ENCODE data around the gene ITGB8. TPM values are rescaled to one million over a fixed set of nuclear protein-coding genes. Genes with fewer than 3 reads are reported as not detected.

The ITGB8 gene
- total RNA-seq, 2 experiments from 2014 or later, result not detected

DNA sequence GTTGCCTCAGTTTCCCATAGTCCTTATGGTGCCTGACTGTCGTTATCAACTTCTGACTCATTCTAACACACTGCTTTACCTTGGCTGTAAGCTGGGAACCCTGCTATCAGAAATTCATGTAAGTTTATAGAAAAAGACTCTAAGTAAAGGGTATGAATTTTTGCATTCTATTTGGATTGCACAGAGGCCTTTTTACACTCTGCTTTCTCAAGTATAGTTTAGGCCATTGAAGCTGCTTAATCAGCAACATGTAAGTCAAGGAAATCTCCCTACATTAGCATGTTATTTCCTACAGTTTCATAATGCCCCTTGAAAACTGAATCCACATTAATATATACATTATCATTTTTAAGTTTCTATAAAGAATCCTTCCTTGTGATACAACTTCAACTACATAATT, 17.1 kb upstream of the ITGB8 start:
- POLR2A ChIA-PET, result interaction anchor here (0.9 kb wide), 1 partner anchor 605 kb away, joined by 3 read pairs; the partner anchor contains the start of gene POLR1F

DNA sequence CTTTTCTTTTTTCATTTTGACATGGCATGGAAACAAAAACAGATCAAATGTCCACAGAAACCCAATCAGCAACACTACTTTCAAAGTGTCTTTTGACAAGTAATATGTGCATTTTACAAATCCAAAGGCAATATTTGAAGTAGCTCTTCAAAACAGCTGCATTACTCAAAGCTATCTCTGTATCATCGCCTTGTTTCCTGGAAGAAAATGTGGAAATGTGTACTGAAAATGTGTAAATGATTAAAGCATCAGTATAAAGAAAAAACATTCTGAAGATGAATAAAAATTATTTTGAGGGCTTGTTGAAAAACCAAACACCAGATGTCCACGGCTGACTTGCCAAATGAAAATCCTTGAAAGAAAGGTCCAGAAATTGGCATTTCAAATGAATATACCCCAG, 16.5 kb upstream of the ITGB8 start:
- H3K9me3 Mint-ChIP-seq, result no peaks in the 10 kb centered on the region

More for the DNA sequence above, 17.1 kb upstream of the ITGB8 start:
- no peaks in the 10 kb centered on the region for H3K9me3 Mint-ChIP-seq
- H3K4me3 Mint-ChIP-seq, result no peak overlapping the region
- H3K27ac Mint-ChIP-seq, result no peak overlapping the region
- no peak for DNase-seq
- CTCF ChIA-PET, result no interaction called here
- no peaks in the 10 kb centered on the region for H3K4me1 Mint-ChIP-seq
- no peaks in the 10 kb centered on the region for H3K36me3 Mint-ChIP-seq (ENCODE audit: low read depth)
- no peaks in the 10 kb centered on the region for H3K27me3 Mint-ChIP-seq

DNA sequence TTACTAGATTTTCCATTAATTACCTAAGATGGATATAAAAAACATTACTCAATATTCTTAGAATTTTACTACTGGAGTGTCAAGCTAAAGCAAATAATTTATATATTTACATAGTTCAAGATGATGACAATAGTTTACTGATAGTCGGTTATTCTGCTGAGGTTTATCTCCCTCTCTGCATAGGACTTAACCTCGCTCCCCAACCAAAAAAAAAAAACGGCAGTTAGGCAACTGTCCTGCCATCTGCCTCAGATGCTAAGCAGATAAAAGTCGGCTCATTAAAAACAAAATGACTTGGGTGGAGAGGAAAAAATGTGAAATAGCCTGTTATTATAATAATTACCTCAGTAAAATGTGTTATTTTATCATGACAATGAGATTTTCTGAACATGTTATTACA, 14.0 kb upstream of the ITGB8 start:
- Mint-ChIP-seq H3K4me1 (no peaks in the 10 kb centered on the region), H3K4me3 (no peak overlapping the region), H3K9me3 (no peaks in the 10 kb centered on the region), H3K27ac (no peak overlapping the region), H3K36me3 (ENCODE audit: low read depth) (no peaks in the 10 kb centered on the region), H3K27me3 (no peaks in the 10 kb centered on the region)
- no peak for DNase-seq
- ChIA-PET POLR2A (no interaction called here), CTCF (no interaction called here)

More for the DNA sequence above, 16.5 kb upstream of the ITGB8 start:
- Mint-ChIP-seq H3K27ac (no peak overlapping the region), H3K4me1 (no peaks in the 10 kb centered on the region), H3K27me3 (no peaks in the 10 kb centered on the region), H3K36me3 (ENCODE audit: low read depth) (no peaks in the 10 kb centered on the region), H3K4me3 (no peak overlapping the region)
- ChIA-PET CTCF (no interaction called here), POLR2A (no interaction called here)
- no peak for DNase-seq

DNA sequence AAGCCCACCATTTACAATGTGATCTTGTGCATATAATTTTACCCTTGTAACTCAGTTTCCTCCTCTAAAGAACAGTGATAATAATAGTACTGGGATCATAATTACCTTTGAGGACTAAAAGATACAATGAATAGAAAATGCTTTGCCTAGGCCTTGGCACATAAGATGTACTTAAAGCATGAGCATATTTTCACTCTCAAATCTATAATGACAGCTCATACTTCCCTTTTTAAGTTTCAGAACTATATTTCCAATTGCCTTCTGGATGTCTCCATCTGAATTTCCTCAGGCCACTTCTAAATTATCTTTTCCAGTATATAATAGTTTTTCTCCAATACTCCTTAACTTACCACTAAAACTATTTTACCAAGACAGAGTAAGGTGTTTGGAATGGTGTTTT, 13.3 kb upstream of the ITGB8 start:
- H3K27me3 Mint-ChIP-seq, result no peaks in the 10 kb centered on the region
- H3K4me3 Mint-ChIP-seq, result no peak overlapping the region
- POLR2A ChIA-PET, result no interaction called here
- H3K36me3 Mint-ChIP-seq (ENCODE audit: low read depth), result no peaks in the 10 kb centered on the region
- DNase-seq, result no peak
- H3K27ac Mint-ChIP-seq, result no peak overlapping the region
- CTCF ChIA-PET, result no interaction called here
- no peaks in the 10 kb centered on the region for H3K9me3 Mint-ChIP-seq
- H3K4me1 Mint-ChIP-seq, result no peaks in the 10 kb centered on the region

DNA sequence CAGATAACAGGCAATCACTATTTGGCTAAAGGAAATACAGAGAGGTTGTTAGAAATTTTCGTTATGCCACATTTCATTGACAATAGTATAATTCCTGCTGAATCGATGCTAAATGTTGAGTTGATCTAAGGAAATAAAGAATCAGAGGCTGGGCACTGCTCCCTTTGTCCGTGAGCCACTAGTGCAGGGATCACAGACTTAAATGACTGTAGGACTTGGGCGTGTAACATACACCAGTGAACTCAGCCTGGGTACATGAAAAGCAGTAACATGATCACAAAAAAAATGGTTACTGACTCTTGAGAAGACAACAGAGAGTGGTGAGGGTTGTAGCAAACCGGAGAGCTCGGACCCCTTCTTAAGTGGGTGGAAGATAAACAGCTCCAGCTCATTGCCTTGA, 11.8 kb upstream of the ITGB8 start:
- H3K27ac Mint-ChIP-seq, result no peak overlapping the region
- H3K27me3 Mint-ChIP-seq, result peaks cover 1% of the 10 kb centered on the region

DNA sequence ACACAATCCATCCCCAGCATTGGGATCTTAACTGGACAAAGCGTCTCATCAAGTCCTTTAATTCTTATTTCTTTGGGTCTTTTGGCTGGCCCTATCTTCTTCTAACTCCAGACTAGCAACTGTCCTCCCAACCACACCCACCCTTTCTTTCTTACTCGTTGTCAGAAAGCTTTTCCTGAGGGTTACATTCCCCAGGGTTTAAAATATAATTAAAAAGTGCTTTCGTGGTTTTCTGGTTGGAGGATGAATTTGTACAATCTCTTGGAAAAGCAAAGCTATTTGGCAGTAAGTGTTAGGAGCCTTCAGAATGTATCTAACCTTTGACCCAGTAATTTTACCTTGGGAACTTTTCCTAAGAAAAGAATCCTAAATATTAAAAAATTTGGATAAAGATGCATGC, 10.4 kb upstream of the ITGB8 start:
- CTCF ChIA-PET, result interaction anchor here (1.4 kb wide), 1 partner anchor 10 kb away, joined by 3 read pairs; the partner anchor contains the start of gene ITGB8
- Mint-ChIP-seq H3K4me1 (no peaks in the 10 kb centered on the region), H3K9me3 (no peaks in the 10 kb centered on the region), H3K27ac (no peak overlapping the region), H3K4me3 (no peak overlapping the region), H3K36me3 (ENCODE audit: low read depth) (no peaks in the 10 kb centered on the region), H3K27me3 (peaks cover 1% of the 10 kb centered on the region)
- no peak for DNase-seq
- POLR2A ChIA-PET, result no interaction called here

More for the DNA sequence above, 11.8 kb upstream of the ITGB8 start:
- DNase-seq, result no peak
- POLR2A ChIA-PET, result no interaction called here
- Mint-ChIP-seq H3K36me3 (ENCODE audit: low read depth) (no peaks in the 10 kb centered on the region), H3K4me1 (no peaks in the 10 kb centered on the region), H3K4me3 (no peak overlapping the region), H3K9me3 (no peaks in the 10 kb centered on the region)
- CTCF ChIA-PET, result interaction anchor here (1.3 to 1.4 kb wide), 2 partner anchors 11 to 14 kb away, joined by 3 to 4 read pairs; partner anchors contain the start of gene ITGB8

DNA sequence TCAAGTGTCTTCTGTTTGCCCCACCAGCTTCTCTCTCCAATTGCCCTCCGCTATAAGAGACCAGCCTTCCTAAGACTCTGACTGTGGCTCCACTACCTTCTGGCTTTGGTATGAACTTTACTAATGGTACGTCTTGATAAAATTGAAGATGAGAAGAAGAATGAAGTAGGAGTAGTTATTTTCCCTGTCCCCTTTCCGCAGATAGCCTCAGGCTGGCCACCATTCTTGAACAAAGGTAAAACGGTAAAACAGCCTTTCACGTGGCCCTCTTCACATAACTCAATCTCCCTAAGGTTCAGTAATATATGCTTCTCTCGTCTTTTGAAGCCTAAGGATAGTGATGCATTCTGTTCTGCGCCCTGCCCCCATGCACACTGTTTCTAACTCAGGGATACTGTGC, 9.9 kb upstream of the ITGB8 start:
- ChIA-PET POLR2A (no interaction called here), CTCF (no interaction called here)
- DNase-seq, result no peak
- no peaks in the 10 kb centered on the region for H3K9me3 Mint-ChIP-seq
- H3K36me3 Mint-ChIP-seq (ENCODE audit: low read depth), result no peaks in the 10 kb centered on the region
- H3K27me3 Mint-ChIP-seq, result peaks cover 1% of the 10 kb centered on the region
- H3K27ac Mint-ChIP-seq, result no peak overlapping the region
- H3K4me1 Mint-ChIP-seq, result no peaks in the 10 kb centered on the region
- no peak overlapping the region for H3K4me3 Mint-ChIP-seq

DNA sequence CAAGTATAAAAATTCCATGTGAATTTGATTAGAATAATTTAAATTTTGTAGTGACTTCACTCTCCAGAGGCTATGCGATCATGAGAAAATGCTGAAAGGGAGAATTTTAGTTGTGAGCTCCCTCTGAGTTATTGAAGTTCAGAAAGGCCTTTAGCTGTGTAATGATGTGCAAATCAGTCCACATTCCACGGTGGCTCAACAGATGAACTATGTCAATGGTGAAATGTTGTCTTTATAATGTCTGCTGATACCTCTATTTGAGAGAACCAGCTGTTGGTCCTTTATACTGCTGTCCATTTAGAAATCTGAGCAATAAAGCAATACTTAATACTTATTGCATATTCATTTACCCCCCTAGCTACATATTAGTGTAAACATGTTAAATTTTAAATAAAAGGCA, 7.1 kb upstream of the ITGB8 start:
- no peak for DNase-seq
- no peaks in the 10 kb centered on the region for H3K4me1 Mint-ChIP-seq
- peaks cover 9% of the 10 kb centered on the region for H3K27me3 Mint-ChIP-seq
- H3K9me3 Mint-ChIP-seq, result no peaks in the 10 kb centered on the region
- ChIA-PET POLR2A (no interaction called here), CTCF (no interaction called here)
- no peak overlapping the region for H3K4me3 Mint-ChIP-seq
- no peaks in the 10 kb centered on the region for H3K36me3 Mint-ChIP-seq (ENCODE audit: low read depth)
- H3K27ac Mint-ChIP-seq, result no peak overlapping the region

DNA sequence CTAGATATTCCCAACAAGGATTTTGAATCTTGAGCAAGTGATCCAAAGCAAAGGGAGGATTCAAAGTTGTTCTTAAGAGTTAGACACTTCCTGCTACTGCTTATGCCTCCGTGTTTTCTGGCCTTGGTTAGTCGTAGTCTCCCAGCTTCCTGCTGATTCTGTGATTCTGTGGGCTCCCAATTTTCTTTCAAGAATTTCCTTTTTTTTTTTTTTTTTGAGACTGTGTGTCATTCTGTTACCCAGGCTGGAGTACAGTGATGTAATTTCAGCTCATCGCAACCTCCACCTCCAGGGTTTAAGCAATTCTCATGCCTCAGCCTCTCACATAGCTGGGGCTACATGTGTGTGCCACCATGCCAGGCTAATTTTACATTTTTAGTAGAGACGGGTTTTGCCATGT, 4.4 kb upstream of the ITGB8 start:
- H3K4me1 Mint-ChIP-seq, result peaks cover 16% of the 10 kb centered on the region
- POLR2A ChIA-PET, result no interaction called here
- H3K27ac Mint-ChIP-seq, result no peak overlapping the region
- no peaks in the 10 kb centered on the region for H3K9me3 Mint-ChIP-seq
- H3K27me3 Mint-ChIP-seq, result peaks cover 31% of the 10 kb centered on the region
- DNase-seq, result no peak
- no peak overlapping the region for H3K4me3 Mint-ChIP-seq
- CTCF ChIA-PET, result no interaction called here
- no peaks in the 10 kb centered on the region for H3K36me3 Mint-ChIP-seq (ENCODE audit: low read depth)

DNA sequence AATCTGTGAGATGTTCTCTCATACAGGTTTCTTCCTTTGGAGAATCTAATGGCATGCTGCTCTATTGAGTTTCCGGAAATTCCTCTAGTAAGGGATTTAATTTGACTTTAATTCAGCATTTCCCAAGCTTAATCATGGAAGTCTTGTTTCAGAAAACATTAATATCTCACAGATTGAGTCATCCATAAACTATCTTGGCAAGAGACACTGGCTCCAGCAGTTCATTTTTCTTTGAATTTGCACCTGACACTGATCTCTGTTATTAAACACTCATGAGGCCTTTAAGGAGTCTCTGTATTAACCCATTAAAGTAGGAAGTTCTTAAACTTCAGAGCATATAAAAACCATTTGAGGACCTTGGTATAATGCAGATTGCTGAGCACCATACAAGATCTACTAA, 3.6 kb upstream of the ITGB8 start:
- POLR2A ChIA-PET, result no interaction called here
- no peaks in the 10 kb centered on the region for H3K36me3 Mint-ChIP-seq (ENCODE audit: low read depth)
- H3K27me3 Mint-ChIP-seq, result peaks cover 35% of the 10 kb centered on the region

DNA sequence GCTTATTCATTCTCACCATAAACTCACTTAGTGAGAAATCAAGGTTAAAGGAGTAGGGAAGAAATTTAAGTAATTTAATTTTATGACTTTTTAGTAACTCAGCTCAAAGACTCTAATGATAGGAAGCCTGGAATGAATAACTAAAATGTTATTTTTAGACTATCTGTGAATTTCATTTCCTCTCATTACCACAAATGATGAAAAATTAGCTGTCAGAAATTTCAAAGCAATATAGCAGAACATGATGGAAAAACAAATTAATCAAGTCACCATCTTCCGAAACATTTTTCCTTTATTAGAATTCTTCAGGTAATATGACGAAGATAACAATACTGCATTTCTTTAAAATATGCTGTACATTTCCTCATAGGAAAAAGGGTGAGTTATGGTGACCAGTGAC, 2.7 kb upstream of the ITGB8 start:
- Mint-ChIP-seq H3K27me3 (peaks cover 41% of the 10 kb centered on the region), H3K4me1 (peaks cover 20% of the 10 kb centered on the region), H3K36me3 (ENCODE audit: low read depth) (no peaks in the 10 kb centered on the region), H3K4me3 (no peak overlapping the region), H3K9me3 (no peaks in the 10 kb centered on the region), H3K27ac (no peak overlapping the region)
- ChIA-PET CTCF (no interaction called here), POLR2A (no interaction called here)
- DNase-seq, result no peak

More for the DNA sequence above, 3.6 kb upstream of the ITGB8 start:
- Mint-ChIP-seq H3K4me3 (no peak overlapping the region), H3K9me3 (no peaks in the 10 kb centered on the region), H3K4me1 (peaks cover 20% of the 10 kb centered on the region), H3K27ac (no peak overlapping the region)
- CTCF ChIA-PET, result no interaction called here
- no peak for DNase-seq

DNA sequence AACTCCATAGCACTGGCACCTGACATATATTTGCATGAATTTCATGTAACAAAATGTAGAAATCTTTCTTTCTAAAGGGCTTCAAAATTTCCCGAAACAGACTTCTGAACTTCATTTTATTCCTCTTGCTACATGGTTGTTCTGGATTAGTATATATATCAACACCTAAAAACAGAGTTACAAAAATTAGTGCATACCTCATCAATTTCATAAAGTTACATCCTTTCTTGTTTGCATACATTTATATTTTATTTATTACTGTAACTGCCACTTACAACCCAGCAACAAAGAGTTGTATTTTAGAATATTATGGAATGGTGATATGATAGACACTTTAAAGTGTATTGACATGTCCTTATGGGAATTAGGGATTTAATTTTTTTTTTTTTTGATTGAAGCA, 2.0 kb upstream of the ITGB8 start:
- no peak overlapping the region for H3K27ac Mint-ChIP-seq
- H3K36me3 Mint-ChIP-seq (ENCODE audit: low read depth), result no peaks in the 10 kb centered on the region
- H3K9me3 Mint-ChIP-seq, result no peaks in the 10 kb centered on the region
- peaks cover 20% of the 10 kb centered on the region for H3K4me1 Mint-ChIP-seq
- POLR2A ChIA-PET, result no interaction called here
- H3K4me3 Mint-ChIP-seq, result no peak overlapping the region
- DNase-seq, result no peak
- H3K27me3 Mint-ChIP-seq, result peaks cover 43% of the 10 kb centered on the region
- CTCF ChIA-PET, result no interaction called here

DNA sequence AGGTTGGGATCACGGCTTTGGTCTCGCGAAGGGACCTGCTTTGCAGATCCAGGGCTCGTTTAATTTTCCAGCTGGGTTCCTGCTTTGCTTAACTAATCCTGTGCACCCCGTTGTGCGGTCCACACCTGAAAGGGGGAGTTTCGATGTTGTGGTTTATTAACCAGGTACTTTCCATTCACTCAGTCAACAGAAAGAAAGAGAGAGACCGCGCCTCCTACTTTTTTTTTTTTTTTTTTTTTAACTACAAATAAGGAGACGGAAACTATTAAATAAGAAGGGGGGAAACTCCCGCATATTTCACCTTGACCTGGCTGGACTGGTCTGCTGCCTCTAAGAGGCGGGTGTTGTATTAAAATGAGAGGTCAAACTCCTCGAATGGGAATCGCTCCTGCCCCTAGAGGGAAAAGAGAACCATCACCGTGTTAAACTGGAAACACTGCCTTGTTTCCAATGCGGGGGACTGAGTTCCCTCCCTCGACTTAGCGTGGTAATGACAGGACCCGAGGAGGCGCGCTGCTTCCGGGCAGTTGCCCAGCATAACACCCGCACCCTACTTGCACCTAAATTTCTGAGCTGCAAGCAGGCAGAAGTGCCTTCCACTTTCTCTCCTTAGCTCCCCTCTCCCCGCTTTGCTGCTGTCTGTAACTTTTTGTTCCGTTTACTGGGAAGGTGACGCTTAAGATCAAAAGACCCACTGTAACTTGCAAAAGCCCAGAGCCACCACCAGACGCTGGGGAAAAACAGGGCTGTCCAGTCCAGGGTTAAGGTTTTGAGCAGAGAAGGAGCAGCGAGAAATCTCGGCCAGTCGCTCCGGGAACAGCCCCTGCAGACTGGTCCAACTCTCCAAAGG, 1.1 kb upstream of the ITGB8 start:
- CTCF ChIA-PET, result interaction anchor here (1.3 kb wide), 1 partner anchor 10 kb away, joined by 3 read pairs; no protein-coding TSS in a partner anchor
- H3K27me3 Mint-ChIP-seq, result peaks cover 45% of the 10 kb centered on the region
- H3K36me3 Mint-ChIP-seq (ENCODE audit: low read depth), result no peaks in the 10 kb centered on the region
- H3K27ac Mint-ChIP-seq, result no peak overlapping the region
- peak overlapping the region; percentile 62 for H3K4me3 Mint-ChIP-seq
- peaks cover 20% of the 10 kb centered on the region for H3K4me1 Mint-ChIP-seq
- H3K9me3 Mint-ChIP-seq, result no peaks in the 10 kb centered on the region
- DNase-seq, result no peak
- POLR2A ChIA-PET, result no interaction called here

Data from activated CD4-positive, alpha-beta memory T cell treated with anti-CD3 and anti-CD28 coated beads, Interleukin-2, amount 10 ng/mL, durations not matched to agents 7 days and 5 days (primary cell).